Activated T-cell treated with anti-CD3 and anti-CD28 coated beads, Interleukin-2, amount 50 U/mL, for 24 hours (primary cell): Measurements from ENCODE around the gene BRD2.
A peak's percentile ranks its signal among the peaks of the same experiment; 100 is the strongest.

Experiments
- DNase-seq: peaks from one replicate; pipeline ENCODE4 v3.0.0-alpha.2; 2020
- H3K27ac Mint-ChIP-seq: 2 replicates; pipeline ENCODE4 v1.8.0; 2020; ENCODE audit warnings: mild to moderate bottlenecking, mixed read lengths
- H3K27me3 Mint-ChIP-seq: 2 replicates; pipeline ENCODE4 v1.8.0; 2020; ENCODE audit warnings: mixed read lengths
- H3K36me3 Mint-ChIP-seq: 2 replicates; pipeline ENCODE4 v1.8.0; 2020; ENCODE audit warnings: low read depth, mixed read lengths
- H3K4me1 Mint-ChIP-seq: 2 replicates; pipeline ENCODE4 v1.8.0; 2020; ENCODE audit warnings: low read depth, mixed read lengths
- H3K4me3 Mint-ChIP-seq: 2 replicates; pipeline ENCODE4 v1.8.0; 2020; ENCODE audit warnings: mild to moderate bottlenecking, moderate library complexity, mixed read lengths
- H3K9me3 Mint-ChIP-seq: 2 replicates; pipeline ENCODE4 v1.8.0; 2020; ENCODE audit warnings: mixed read lengths

Gene BRD2

GRCh38 chr6:32943864-32944649 is 24.3 kb upstream of the BRD2 start:
- no peaks in the 10 kb centered on the region for H3K27me3 Mint-ChIP-seq
- peaks cover 79% of the 10 kb centered on the region for H3K4me1 Mint-ChIP-seq
- peaks cover 2% of the 10 kb centered on the region for H3K9me3 Mint-ChIP-seq
- peak; percentile 59 for DNase-seq
- no peaks in the 10 kb centered on the region for H3K36me3 Mint-ChIP-seq
- H3K27ac Mint-ChIP-seq: peak overlapping the region; percentile 89
- peak overlapping the region; percentile 68 for H3K4me3 Mint-ChIP-seq

- Mint-ChIP-seq H3K9me3 (peaks cover 2% of the 10 kb centered on the region), H3K27me3 (no peaks in the 10 kb centered on the region), H3K27ac (peak overlapping the region; percentile 66), H3K4me3 (no peak overlapping the region), H3K4me1 (peaks cover 84% of the 10 kb centered on the region), H3K36me3 (no peaks in the 10 kb centered on the region)
- no peak for DNase-seq
These were observed 23.2 kb upstream of the BRD2 start for GRCh38 chr6:32945108-32945760.

- Mint-ChIP-seq H3K4me1 (peaks cover 77% of the 10 kb centered on the region), H3K9me3 (peaks cover 2% of the 10 kb centered on the region), H3K27me3 (no peaks in the 10 kb centered on the region), H3K4me3 (no peak overlapping the region), H3K36me3 (no peaks in the 10 kb centered on the region), H3K27ac (no peak overlapping the region)
- DNase-seq: no peak
These were observed 22.4 kb upstream of the BRD2 start for GRCh38 chr6:32945953-32946352.

GRCh38 chr6:32946893-32947292 is 21.5 kb upstream of the BRD2 start:
- Mint-ChIP-seq H3K4me1 (peaks cover 69% of the 10 kb centered on the region), H3K36me3 (no peaks in the 10 kb centered on the region), H3K27ac (no peak overlapping the region), H3K9me3 (peaks cover 2% of the 10 kb centered on the region), H3K27me3 (no peaks in the 10 kb centered on the region), H3K4me3 (no peak overlapping the region)
- no peak for DNase-seq

DNA sequence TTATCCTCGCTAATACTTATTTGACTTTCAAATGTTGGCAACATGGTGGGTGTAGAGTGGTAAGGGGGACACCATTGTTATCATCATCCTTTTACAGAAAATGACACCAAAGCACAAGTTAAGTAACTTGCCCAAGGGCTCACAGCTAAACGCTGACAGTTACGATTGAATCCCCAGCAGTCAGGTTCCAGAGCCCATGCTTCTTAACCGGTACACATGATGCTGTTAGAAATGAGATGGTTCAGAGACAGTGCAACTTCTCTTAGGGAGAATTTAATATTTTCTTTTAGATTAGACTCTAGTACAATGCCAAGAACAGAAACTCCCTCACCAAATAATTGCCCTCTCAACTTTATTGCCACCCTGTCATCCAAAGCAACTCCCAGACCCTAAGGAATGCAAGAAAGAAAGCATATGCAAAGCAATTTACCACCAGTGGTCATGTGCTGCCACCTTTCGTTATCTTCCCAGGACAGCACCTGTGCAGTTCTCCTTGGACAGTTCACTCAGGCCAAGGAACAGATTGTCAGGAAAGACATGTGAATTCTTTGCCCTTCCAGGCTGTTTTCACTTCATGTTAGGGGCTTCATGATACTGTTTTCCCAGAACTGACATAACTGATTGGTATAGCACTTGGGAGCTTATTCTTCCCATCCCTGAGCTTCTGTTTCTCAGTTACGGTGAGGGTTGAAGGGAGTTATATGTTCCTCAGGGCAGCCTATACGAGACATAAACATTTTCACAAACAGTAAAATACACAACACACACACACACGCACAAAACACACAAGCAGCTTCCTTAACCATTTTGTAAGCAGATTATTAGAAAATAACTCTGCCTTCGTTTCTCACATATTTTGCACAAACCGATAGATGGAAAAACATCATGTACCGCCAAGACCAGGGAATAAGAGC is 20.6 kb upstream of the BRD2 start:
- Mint-ChIP-seq H3K27me3 (no peaks in the 10 kb centered on the region), H3K4me3 (no peak overlapping the region), H3K36me3 (no peaks in the 10 kb centered on the region), H3K9me3 (peaks cover 2% of the 10 kb centered on the region), H3K4me1 (peaks cover 68% of the 10 kb centered on the region), H3K27ac (no peak overlapping the region)
- no peak for DNase-seq

DNA sequence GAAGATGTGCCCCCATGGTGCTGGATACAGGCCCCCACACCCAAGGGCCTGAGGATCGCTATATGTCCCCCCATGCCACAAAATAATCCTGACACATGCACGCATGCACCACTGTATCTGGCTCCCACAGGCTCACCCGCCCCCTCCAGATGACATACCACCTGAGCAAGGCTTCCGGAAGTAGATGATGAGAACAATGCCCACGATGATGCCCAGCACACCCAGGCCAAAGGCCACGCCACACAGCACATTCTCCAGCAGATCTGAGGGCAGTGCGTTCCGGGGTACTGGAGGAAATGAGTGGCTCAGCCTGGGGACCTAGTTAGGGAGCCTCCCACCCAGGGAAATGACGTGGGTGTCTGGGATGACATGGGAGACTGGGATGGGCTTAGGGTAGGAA is 19.3 kb upstream of the BRD2 start:
- peaks cover 2% of the 10 kb centered on the region for H3K9me3 Mint-ChIP-seq
- DNase-seq: no peak
- peaks cover 70% of the 10 kb centered on the region for H3K4me1 Mint-ChIP-seq
- H3K4me3 Mint-ChIP-seq: no peak overlapping the region
- H3K36me3 Mint-ChIP-seq: no peaks in the 10 kb centered on the region
- no peak overlapping the region for H3K27ac Mint-ChIP-seq
- no peaks in the 10 kb centered on the region for H3K27me3 Mint-ChIP-seq

GRCh38 chr6:32950010-32950409 is 18.4 kb upstream of the BRD2 start:
- Mint-ChIP-seq H3K4me1 (peaks cover 70% of the 10 kb centered on the region), H3K27ac (peak overlapping the region; percentile 6), H3K9me3 (peaks cover 2% of the 10 kb centered on the region), H3K4me3 (no peak overlapping the region), H3K27me3 (no peaks in the 10 kb centered on the region), H3K36me3 (no peaks in the 10 kb centered on the region)
- DNase-seq: no peak

DNA sequence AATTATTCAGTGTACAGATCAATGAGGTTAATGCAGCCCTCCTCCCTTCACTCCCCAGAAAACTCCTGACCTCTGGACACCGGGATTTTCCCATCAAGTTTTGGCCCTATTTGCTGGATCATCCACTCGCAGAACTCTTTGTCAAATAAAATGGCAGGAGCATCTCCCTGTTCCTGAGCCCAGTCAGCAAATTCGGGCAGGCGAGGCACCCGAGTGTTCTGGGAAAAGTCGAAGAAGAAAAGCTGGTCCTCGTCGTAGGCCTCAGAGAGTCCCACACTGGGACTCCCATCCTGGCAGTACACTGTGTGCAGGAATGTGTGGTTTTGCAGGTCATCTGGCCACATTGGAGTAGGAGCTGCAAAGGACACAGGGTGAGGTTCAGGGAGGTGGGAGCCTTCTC is 17.9 kb upstream of the BRD2 start:
- H3K27me3 Mint-ChIP-seq: no peaks in the 10 kb centered on the region
- peaks cover 70% of the 10 kb centered on the region for H3K4me1 Mint-ChIP-seq
- H3K27ac Mint-ChIP-seq: no peak overlapping the region

GRCh38 chr6:32952817-32953739 is 15.3 kb upstream of the BRD2 start, which contains the start of gene HLA-DMA:
Gene HLA-DMA, minus strand, starts transcription at chr6:32953097. Its CDS starts 61 bp downstream, at chr6:32953036.
- H3K36me3 Mint-ChIP-seq: no peaks in the 10 kb centered on the region
- no peaks in the 10 kb centered on the region for H3K27me3 Mint-ChIP-seq
- H3K27ac Mint-ChIP-seq: peak within 1 kb of the TSS; percentile 84
- H3K4me3 Mint-ChIP-seq: peak within 1 kb of the TSS; percentile 74
- no peaks in the 10 kb centered on the region for H3K9me3 Mint-ChIP-seq
- peak; percentile 80 for DNase-seq
- H3K4me1 Mint-ChIP-seq: peaks cover 63% of the 10 kb centered on the region

More for the DNA sequence above, 17.9 kb upstream of the BRD2 start:
- Mint-ChIP-seq H3K4me3 (no peak overlapping the region), H3K9me3 (peaks cover 2% of the 10 kb centered on the region), H3K36me3 (no peaks in the 10 kb centered on the region)
- DNase-seq: no peak

GRCh38 chr6:32953775-32954174 is 14.6 kb upstream of the BRD2 start:
- no peaks in the 10 kb centered on the region for H3K27me3 Mint-ChIP-seq
- H3K36me3 Mint-ChIP-seq: no peaks in the 10 kb centered on the region
- H3K27ac Mint-ChIP-seq: no peak overlapping the region
- H3K4me3 Mint-ChIP-seq: no peak overlapping the region
- H3K4me1 Mint-ChIP-seq: peaks cover 56% of the 10 kb centered on the region
- DNase-seq: no peak
- no peaks in the 10 kb centered on the region for H3K9me3 Mint-ChIP-seq

DNA sequence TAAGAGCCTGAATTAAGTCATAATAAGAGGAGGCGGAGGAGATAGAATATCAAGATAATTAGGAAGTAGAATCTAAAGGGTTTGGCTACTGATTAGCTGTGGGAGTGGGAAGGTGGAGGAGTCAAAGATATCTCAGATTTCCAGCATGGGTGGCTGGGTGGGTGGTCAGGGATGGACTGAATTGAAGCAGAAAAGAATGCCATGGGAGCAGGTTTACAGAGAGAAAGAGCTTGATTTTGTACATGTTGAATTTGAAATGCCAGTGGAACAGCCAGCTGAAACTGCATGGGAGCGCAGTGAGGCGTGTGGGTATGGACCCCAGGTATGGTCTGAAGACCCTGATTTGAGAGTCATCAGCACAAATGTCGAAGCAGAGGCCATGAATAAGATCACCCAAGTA is 14.1 kb upstream of the BRD2 start:
- peaks cover 52% of the 10 kb centered on the region for H3K4me1 Mint-ChIP-seq
- H3K9me3 Mint-ChIP-seq: no peaks in the 10 kb centered on the region
- no peak overlapping the region for H3K4me3 Mint-ChIP-seq
- H3K36me3 Mint-ChIP-seq: no peaks in the 10 kb centered on the region
- no peaks in the 10 kb centered on the region for H3K27me3 Mint-ChIP-seq
- no peak overlapping the region for H3K27ac Mint-ChIP-seq
- DNase-seq: no peak

DNA sequence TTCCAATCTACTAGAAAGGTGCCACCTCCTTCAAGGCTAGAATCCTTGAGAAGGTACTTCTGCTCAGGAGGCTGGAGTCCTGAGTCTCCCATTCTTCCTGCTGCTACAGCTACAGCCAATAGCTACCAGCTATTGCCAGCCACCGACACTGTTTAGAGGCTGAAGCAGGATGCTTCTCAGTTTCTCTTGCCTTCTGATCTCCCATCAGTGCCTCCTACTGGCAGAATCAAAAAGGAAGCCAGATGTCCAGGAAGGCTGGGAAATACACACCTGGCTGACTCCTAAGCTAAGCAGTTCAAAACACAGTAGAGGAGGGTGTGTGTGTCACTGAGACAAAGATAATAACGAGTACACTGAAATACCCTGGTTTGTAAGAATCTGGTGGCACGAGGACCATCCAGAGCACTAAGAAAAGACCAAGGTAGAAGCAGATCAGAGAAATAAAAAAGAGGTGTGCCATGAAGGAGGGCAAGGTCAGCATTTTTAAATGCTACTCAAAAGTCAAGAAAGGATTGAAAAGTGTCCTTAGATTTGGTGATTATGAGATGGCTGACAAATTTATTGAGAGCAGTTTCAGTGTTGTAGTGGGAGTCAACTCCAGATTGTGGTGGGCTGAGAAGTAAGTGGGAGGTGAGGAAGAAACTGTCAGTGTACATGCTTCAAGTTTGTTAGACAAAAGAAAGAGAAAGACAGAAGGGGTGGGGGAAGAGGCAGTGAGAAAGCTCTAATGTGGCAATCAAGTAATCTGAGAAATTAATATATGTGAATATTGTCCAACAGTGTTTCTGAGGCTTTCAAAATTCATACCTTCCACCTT is 13.2 kb upstream of the BRD2 start:
- no peak for DNase-seq
- Mint-ChIP-seq H3K4me3 (peak overlapping the region; percentile 2), H3K27ac (peak overlapping the region; percentile 8)

GRCh38 chr6:32956176-32956575 is 12.2 kb upstream of the BRD2 start:
- Mint-ChIP-seq H3K4me1 (peaks cover 46% of the 10 kb centered on the region), H3K36me3 (no peaks in the 10 kb centered on the region), H3K9me3 (no peaks in the 10 kb centered on the region), H3K4me3 (no peak overlapping the region), H3K27ac (no peak overlapping the region), H3K27me3 (no peaks in the 10 kb centered on the region)
- no peak for DNase-seq

More for the DNA sequence above, 13.2 kb upstream of the BRD2 start:
- Mint-ChIP-seq H3K27me3 (no peaks in the 10 kb centered on the region), H3K36me3 (no peaks in the 10 kb centered on the region), H3K9me3 (no peaks in the 10 kb centered on the region), H3K4me1 (peaks cover 44% of the 10 kb centered on the region)
